Heart left ventricle (tissue), 13 donors: ENCODE measurements around the gene ITGA2.

Source experiments
- POLR2A ChIP-seq, 2 donors: fragments of 450-650 bp; IDR thresholded peaks; one replicate each; pipeline ENCODE4 v1.6.1; 2017; ENCODE audit warnings: antibody characterized with exemption in 2 of 2, mild to moderate bottlenecking in 2 of 2, moderate library complexity in 2 of 2
- TF ChIP-seq, protein P1 (sequence below), 12 donors: fragments of 200-600 bp; sonication (generic) in 4 of 12; IDR thresholded peaks; one replicate each; pipeline versions ENCODE4 v1.5.0 to v1.8.0; 2018 to 2022; ENCODE audit warnings: antibody characterized with exemption in 12 of 12, mild to moderate bottlenecking in 5 of 12
- donor health status: ischemic (EF 13 %, LVEDD 7.1; RV severe dilation, severe dysfunction).
- donor health status: DM: no; HTN: yes; CAD: no.
- donor health status: DM: no; HTN: no; CAD: no.
- donor health status: ischemic (EF 25% LVEDD 6.9; RV normal size, moderate dysfunction).
- donor health status: ischemic (EF 25% LVEDD 5.7; RV mildly dilated, moderate dysfunction).
- donor health status: ischemic (EF 35%, LVEDD 5.7; RV mildly dilated, moderate dysfunction).
- donor health status: nonischemic (EF 11% LVEDD 7.7; RV severe dilation, severe dysfunction).
- donor health status: DM: yes; HTN: yes; CAD: no.
- donor health status: PGD.
- donor health status: ischemic (EF 29% LVEDD 5.4; RV normal size, mild dysfunction).
- donor health status: nonischemic (EF 23%, LVEDD 6.1; RV moderate dilation, normal function).

DNA sequence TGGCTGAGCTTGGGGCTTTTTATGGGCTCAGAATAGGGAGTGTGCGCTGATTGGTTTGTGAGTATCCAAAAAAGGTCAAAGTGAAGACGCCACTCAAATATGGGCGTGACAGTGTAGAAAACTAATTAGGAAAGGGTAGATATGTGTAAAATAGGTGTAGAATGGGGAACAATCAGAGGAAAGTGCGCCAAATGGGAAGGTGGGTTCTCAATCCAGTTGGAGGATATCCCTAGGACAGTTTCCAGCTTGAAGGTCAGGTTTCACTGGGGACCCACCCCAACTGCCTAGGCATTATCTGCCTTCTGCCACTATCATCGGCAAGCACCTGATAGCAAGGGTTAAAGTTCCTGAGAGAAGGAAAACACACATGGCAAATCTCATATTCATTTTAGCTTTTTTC, 129.7 kb downstream of the ITGA2 start:
- TF ChIP-seq POLR2A (IDR thresholded peaks at IDR 0.05): no peak
- TF ChIP-seq, protein P1, sequence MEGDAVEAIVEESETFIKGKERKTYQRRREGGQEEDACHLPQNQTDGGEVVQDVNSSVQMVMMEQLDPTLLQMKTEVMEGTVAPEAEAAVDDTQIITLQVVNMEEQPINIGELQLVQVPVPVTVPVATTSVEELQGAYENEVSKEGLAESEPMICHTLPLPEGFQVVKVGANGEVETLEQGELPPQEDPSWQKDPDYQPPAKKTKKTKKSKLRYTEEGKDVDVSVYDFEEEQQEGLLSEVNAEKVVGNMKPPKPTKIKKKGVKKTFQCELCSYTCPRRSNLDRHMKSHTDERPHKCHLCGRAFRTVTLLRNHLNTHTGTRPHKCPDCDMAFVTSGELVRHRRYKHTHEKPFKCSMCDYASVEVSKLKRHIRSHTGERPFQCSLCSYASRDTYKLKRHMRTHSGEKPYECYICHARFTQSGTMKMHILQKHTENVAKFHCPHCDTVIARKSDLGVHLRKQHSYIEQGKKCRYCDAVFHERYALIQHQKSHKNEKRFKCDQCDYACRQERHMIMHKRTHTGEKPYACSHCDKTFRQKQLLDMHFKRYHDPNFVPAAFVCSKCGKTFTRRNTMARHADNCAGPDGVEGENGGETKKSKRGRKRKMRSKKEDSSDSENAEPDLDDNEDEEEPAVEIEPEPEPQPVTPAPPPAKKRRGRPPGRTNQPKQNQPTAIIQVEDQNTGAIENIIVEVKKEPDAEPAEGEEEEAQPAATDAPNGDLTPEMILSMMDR (IDR thresholded peaks at IDR 0.05): no peak
